GM12878 (cell line): ENCODE data around the gene PCCA. TPM values are rescaled to one million over a fixed set of nuclear protein-coding genes. Genes with fewer than 3 reads are reported as not detected.

ENCODE experiments used
- ATAC-seq: fragments of 200-7000 bp; cut with Tn5 transposase; 3 replicates; pipeline ENCODE4 v1.9.1; 2020; ENCODE audit warnings: mild to moderate bottlenecking, moderate library complexity
- BruUV-seq: library from RNA; stranded (reverse); fragments of 400-500 nt; replicated peaks from 2 replicates; lab custom pipeline; 2021; lab: Mats Ljungman, UMichigan
- CTCF ChIA-PET: fragments of 300-600 bp; sonication (Branson Sonifier 250); formaldehyde crosslinking; extraction: SDS; loops from one replicate; lab custom pipeline; 2021; ENCODE audit warnings: inconsistent platforms; lab: Yijun Ruan, JAX
- POLR2A ChIA-PET: fragments of 350-600 bp; formaldehyde crosslinking; extraction: SDS; loops from one replicate; lab custom pipeline; 2021; ENCODE audit warnings: inconsistent platforms; lab: Charles Lee
- RAD21 ChIA-PET: fragments of 300-600 bp; sonication (Branson Sonifier 250); formaldehyde crosslinking; loops from one replicate; lab custom pipeline; 2023; ENCODE audit warnings: antibody characterized with exemption; ENCODE audit not compliant: unreplicated experiment; lab: Charles Lee
- SMC1A ChIA-PET: fragments of 300-600 bp; sonication (Branson Sonifier 250); formaldehyde crosslinking; loops from one replicate; lab custom pipeline; 2023; ENCODE audit not compliant: unreplicated experiment, uncharacterized antibody; lab: Charles Lee
- DNase-seq: peaks from one replicate; pipeline ENCODE4 v3.0.0-alpha.2; 2011; ENCODE audit warnings: low read depth, low spot score
- FAIRE-seq: peaks from 3 replicates; lab custom pipeline; 2011; peaks lifted over from hg19 to GRCh38; lab: Jason Lieb, UNC
- H2AFZ ChIP-seq: 2 replicates; pipeline ENCODE4 v1.6.0; 2011; ENCODE audit warnings: low read depth, low read length, control low read depth; ENCODE audit not compliant: control insufficient read depth
- H3K27ac ChIP-seq: 2 replicates; pipeline ENCODE4 v1.5.1; 2011; ENCODE audit warnings: control low read depth; ENCODE audit not compliant: control insufficient read depth, insufficient read depth
- H3K27me3 ChIP-seq, 2 experiments: replicated peaks in 1 of 2; 2 replicates each; pipeline versions ENCODE4 v1.6.0 to v1.6.1; 2011; ENCODE audit warnings: low read length in 1 of 2; ENCODE audit not compliant: control insufficient read depth in 2 of 2, insufficient read depth in 2 of 2
- H3K36me3 ChIP-seq, 2 experiments: 2 replicates each; pipeline ENCODE4 v1.5.1; 2011; ENCODE audit warnings: low read length in 1 of 2; ENCODE audit not compliant: control insufficient read depth in 2 of 2, insufficient read depth in 2 of 2
- H3K4me1 ChIP-seq: 2 replicates; pipeline ENCODE4 v1.6.1; 2011; ENCODE audit warnings: mild to moderate bottlenecking, low read length, moderate library complexity, mixed read lengths; ENCODE audit not compliant: control insufficient read depth, insufficient read depth
- H3K4me2 ChIP-seq: 2 replicates; pipeline ENCODE4 v1.6.0; 2011; ENCODE audit warnings: control low read depth; ENCODE audit not compliant: control insufficient read depth, insufficient read depth
- H3K4me3 ChIP-seq: fragments of 200-600 bp; sonication (generic); 2 replicates; pipeline ENCODE4 v1.5.1; 2016
- H3K79me2 ChIP-seq: 2 replicates; pipeline ENCODE4 v1.6.0; 2011; ENCODE audit warnings: low read length; ENCODE audit not compliant: control insufficient read depth, insufficient read depth
- H3K9ac ChIP-seq: 2 replicates; pipeline ENCODE4 v1.8.0; 2011; ENCODE audit warnings: low read length, control low read depth, mixed read lengths; ENCODE audit not compliant: control insufficient read depth, insufficient read depth
- H3K9me3 ChIP-seq: replicated peaks from 3 replicates; pipeline ENCODE4 v1.5.1; 2011; ENCODE audit warnings: mild to moderate bottlenecking, low read length; ENCODE audit not compliant: control insufficient read depth, insufficient read depth
- H4K20me1 ChIP-seq: 2 replicates; pipeline ENCODE4 v1.6.0; 2011; ENCODE audit not compliant: control insufficient read depth, insufficient read depth
- ATF7 ChIP-seq: fragments of 450-650 bp; IDR thresholded peaks from 2 replicates; pipeline ENCODE4 v1.6.1; 2016; ENCODE audit warnings: low read depth, mild to moderate bottlenecking
- CBX5 ChIP-seq: sonication (generic); IDR thresholded peaks from 2 replicates; pipeline ENCODE4 v1.6.1; 2016; ENCODE audit warnings: low read depth, moderate library complexity, mild to moderate bottlenecking, inconsistent platforms
- CREB1 ChIP-seq: IDR thresholded peaks from 2 replicates; pipeline ENCODE4 v1.6.1; 2012; ENCODE audit warnings: low read depth, mild to moderate bottlenecking, inconsistent platforms
- E2F8 ChIP-seq: fragments of 450-650 bp; IDR thresholded peaks from 2 replicates; pipeline ENCODE4 v1.6.1; 2018; ENCODE audit warnings: mild to moderate bottlenecking, low read depth, moderate library complexity; ENCODE audit not compliant: partially characterized antibody
- EZH2 ChIP-seq: IDR thresholded peaks from 2 replicates; pipeline ENCODE4 v1.6.1; 2012; ENCODE audit warnings: low read depth, mild to moderate bottlenecking, control low read depth, inconsistent platforms, low read length, borderline replicate concordance; ENCODE audit not compliant: control insufficient read depth
- MXI1 ChIP-seq: fragments of 150-350 bp; IDR thresholded peaks from 2 replicates; pipeline ENCODE4 v1.6.1; 2011; ENCODE audit warnings: low read depth, mild to moderate bottlenecking, inconsistent platforms, low read length, improper control_type of control experiment
- NFXL1 ChIP-seq: fragments of 450-650 bp; IDR thresholded peaks from 2 replicates; pipeline ENCODE4 v1.6.1; 2017; ENCODE audit warnings: antibody characterized with exemption, mild to moderate bottlenecking, borderline replicate concordance
- NR2C1 ChIP-seq: fragments of 450-650 bp; IDR thresholded peaks from 2 replicates; pipeline ENCODE4 v1.6.1; 2017; ENCODE audit warnings: antibody characterized with exemption, mild to moderate bottlenecking, moderate library complexity
- POLR2A ChIP-seq: IDR thresholded peaks from 2 replicates; pipeline ENCODE4 v1.6.1; 2011; ENCODE audit warnings: low read depth, mild to moderate bottlenecking, low read length
- SIN3A ChIP-seq: IDR thresholded peaks from 2 replicates; pipeline ENCODE4 v1.6.1; 2012; ENCODE audit warnings: low read depth, low read length, improper control_type of control experiment
- SMAD1 ChIP-seq: fragments of 450-650 bp; IDR thresholded peaks from 2 replicates; pipeline ENCODE4 v1.6.1; 2018; ENCODE audit warnings: mild to moderate bottlenecking, low read depth; ENCODE audit not compliant: partially characterized antibody
- SREBF1 ChIP-seq: IDR thresholded peaks from 2 replicates; pipeline ENCODE4 v1.6.1; 2012; ENCODE audit warnings: mild to moderate bottlenecking, low read length
- WGBS: methylation state at CpG from one replicate; pipeline ENCODE4 v1.1.6; 2016; ENCODE audit warnings: low lambda C conversion rate; ENCODE audit not compliant: insufficient replicate concordance, insufficient coverage; ENCODE audit errors: missing lambda C conversion rate; 5-methylcytosine and 5-hydroxymethylcytosine counted together
- in situ Hi-C: fragments of 300-500 bp; cut with MboI; formaldehyde crosslinking; loops from 9 replicates; pipeline ENCODE4 v1.14.3; 2018; ENCODE audit warnings: mixed read lengths
- intact Hi-C: fragments of 100-400 bp; cut with micrococcal nuclease; formaldehyde crosslinking; loops from one replicate; pipeline ENCODE4 v1.14.2; 2022; ENCODE audit not compliant: unreplicated experiment
- polyA plus RNA-seq, 11 experiments: library from polyadenylated mRNA; depleted of rRNA in 4 of 11; unstranded in 6 of 11; stranded (reverse) in 5 of 11; fragments of >200 nt; fragmentation: Nextera tagmentation in 4 of 11; fragmentation: Illumina TruSeq in 1 of 11; extraction: Ambion mirVana in 4 of 11; extraction: Trizol in 1 of 11; gene quantifications; 1 replicate in 1 of 11; 2 replicates in 10 of 11; pipeline versions ENCODE4 v1.2.1 to v1.2.3, GENCODE V29; 2011 to 2016; ENCODE audit warnings: inconsistent platforms in 2 of 11, missing spikeins in 2 of 11, low read depth in 1 of 11
- total RNA-seq, 4 experiments: library from RNA; depleted of rRNA in 3 of 4; stranded (reverse); fragments of >200 nt in 3 of 4; fragmentation: Illumina TruSeq in 1 of 4; extraction: Trizol in 1 of 4; gene quantifications; 2 replicates each; pipeline versions ENCODE4 v1.2.1 to v1.2.3, GENCODE V29; 2013 to 2021
- TF ChIP-seq, protein P1 (sequence below): IDR thresholded peaks from 2 replicates; pipeline ENCODE4 v1.6.1; 2012; ENCODE audit warnings: improper control_type of control experiment, low read depth, low read length; ENCODE audit not compliant: insufficient replicate concordance
- TF ChIP-seq, protein P2 (sequence below): IDR thresholded peaks from 2 replicates; pipeline ENCODE4 v1.6.1; 2012; ENCODE audit warnings: mild to moderate bottlenecking, low read depth, low read length

Gene PCCA
- total and polyA plus RNA-seq, 10 of the 15 experiments (the other 5 are each of a cell fraction or from before 2014, with no cell fraction given) = 5.9 to 18.2 (median 12.4) TPM

GRCh38 chr13:100333141-100333540, 244.2 kb downstream of the PCCA start:
- no peak for FAIRE-seq
- no peaks in the 10 kb centered on the region for H3K79me2 ChIP-seq
- intact Hi-C loops = no loop called here
- no peak for ATAC-seq
- peaks cover 1% of the 10 kb centered on the region; the same call in 1 of the 3 replicates for H3K9me3 ChIP-seq
- no peak overlapping the region for H3K4me3 ChIP-seq
- no peaks in the 10 kb centered on the region for H3K27me3 ChIP-seq
- ChIA-PET RAD21 (no interaction called here), POLR2A (no interaction called here), SMC1A (interaction anchor here (1.0 kb wide), 1 partner anchor 15 kb away, joined by 3 read pairs; no protein-coding TSS in a partner anchor), CTCF (interaction anchor here (0.6 kb wide), 1 partner anchor 665 kb away, joined by 3 read pairs; no protein-coding TSS in a partner anchor)
- no peaks in the 10 kb centered on the region for H3K36me3 ChIP-seq
- H4K20me1 ChIP-seq = no peaks in the 10 kb centered on the region
- 63% methylated on average over 1 of the region's 1 CpG for WGBS
- H2AFZ ChIP-seq = no peak overlapping the region
- DNase-seq = no peak
- no TSS peak for BruUV-seq
- no peaks in the 10 kb centered on the region for H3K4me1 ChIP-seq
- no peak overlapping the region for H3K4me2 ChIP-seq
- in situ Hi-C loops = no loop called here
- no peak overlapping the region for H3K27ac ChIP-seq
- H3K9ac ChIP-seq = no peak overlapping the region
- TF ChIP-seq SMAD1 (no peak), SIN3A (no peak), NR2C1 (no peak), EZH2 (no peak), CBX5 (no peak), SREBF1 (no peak), NFXL1 (no peak), MXI1 (no peak), CREB1 (no peak), E2F8 (no peak), POLR2A (no peak), ATF7 (no peak)
- TF ChIP-seq, protein P1, sequence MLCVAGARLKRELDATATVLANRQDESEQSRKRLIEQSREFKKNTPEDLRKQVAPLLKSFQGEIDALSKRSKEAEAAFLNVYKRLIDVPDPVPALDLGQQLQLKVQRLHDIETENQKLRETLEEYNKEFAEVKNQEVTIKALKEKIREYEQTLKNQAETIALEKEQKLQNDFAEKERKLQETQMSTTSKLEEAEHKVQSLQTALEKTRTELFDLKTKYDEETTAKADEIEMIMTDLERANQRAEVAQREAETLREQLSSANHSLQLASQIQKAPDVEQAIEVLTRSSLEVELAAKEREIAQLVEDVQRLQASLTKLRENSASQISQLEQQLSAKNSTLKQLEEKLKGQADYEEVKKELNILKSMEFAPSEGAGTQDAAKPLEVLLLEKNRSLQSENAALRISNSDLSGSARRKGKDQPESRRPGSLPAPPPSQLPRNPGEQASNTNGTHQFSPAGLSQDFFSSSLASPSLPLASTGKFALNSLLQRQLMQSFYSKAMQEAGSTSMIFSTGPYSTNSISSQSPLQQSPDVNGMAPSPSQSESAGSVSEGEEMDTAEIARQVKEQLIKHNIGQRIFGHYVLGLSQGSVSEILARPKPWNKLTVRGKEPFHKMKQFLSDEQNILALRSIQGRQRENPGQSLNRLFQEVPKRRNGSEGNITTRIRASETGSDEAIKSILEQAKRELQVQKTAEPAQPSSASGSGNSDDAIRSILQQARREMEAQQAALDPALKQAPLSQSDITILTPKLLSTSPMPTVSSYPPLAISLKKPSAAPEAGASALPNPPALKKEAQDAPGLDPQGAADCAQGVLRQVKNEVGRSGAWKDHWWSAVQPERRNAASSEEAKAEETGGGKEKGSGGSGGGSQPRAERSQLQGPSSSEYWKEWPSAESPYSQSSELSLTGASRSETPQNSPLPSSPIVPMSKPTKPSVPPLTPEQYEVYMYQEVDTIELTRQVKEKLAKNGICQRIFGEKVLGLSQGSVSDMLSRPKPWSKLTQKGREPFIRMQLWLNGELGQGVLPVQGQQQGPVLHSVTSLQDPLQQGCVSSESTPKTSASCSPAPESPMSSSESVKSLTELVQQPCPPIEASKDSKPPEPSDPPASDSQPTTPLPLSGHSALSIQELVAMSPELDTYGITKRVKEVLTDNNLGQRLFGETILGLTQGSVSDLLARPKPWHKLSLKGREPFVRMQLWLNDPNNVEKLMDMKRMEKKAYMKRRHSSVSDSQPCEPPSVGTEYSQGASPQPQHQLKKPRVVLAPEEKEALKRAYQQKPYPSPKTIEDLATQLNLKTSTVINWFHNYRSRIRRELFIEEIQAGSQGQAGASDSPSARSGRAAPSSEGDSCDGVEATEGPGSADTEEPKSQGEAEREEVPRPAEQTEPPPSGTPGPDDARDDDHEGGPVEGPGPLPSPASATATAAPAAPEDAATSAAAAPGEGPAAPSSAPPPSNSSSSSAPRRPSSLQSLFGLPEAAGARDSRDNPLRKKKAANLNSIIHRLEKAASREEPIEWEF = no peak
- TF ChIP-seq, protein P2, sequence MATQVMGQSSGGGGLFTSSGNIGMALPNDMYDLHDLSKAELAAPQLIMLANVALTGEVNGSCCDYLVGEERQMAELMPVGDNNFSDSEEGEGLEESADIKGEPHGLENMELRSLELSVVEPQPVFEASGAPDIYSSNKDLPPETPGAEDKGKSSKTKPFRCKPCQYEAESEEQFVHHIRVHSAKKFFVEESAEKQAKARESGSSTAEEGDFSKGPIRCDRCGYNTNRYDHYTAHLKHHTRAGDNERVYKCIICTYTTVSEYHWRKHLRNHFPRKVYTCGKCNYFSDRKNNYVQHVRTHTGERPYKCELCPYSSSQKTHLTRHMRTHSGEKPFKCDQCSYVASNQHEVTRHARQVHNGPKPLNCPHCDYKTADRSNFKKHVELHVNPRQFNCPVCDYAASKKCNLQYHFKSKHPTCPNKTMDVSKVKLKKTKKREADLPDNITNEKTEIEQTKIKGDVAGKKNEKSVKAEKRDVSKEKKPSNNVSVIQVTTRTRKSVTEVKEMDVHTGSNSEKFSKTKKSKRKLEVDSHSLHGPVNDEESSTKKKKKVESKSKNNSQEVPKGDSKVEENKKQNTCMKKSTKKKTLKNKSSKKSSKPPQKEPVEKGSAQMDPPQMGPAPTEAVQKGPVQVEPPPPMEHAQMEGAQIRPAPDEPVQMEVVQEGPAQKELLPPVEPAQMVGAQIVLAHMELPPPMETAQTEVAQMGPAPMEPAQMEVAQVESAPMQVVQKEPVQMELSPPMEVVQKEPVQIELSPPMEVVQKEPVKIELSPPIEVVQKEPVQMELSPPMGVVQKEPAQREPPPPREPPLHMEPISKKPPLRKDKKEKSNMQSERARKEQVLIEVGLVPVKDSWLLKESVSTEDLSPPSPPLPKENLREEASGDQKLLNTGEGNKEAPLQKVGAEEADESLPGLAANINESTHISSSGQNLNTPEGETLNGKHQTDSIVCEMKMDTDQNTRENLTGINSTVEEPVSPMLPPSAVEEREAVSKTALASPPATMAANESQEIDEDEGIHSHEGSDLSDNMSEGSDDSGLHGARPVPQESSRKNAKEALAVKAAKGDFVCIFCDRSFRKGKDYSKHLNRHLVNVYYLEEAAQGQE = no peak
